Neural crest cell (in vitro differentiated cells): ENCODE data around the gene MARCHF9. TPM values are rescaled to one million over a fixed set of nuclear protein-coding genes. Genes with fewer than 3 reads are reported as not detected.
"Not testable (repeated sequence)": the region's sequence is repeated elsewhere in the genome, so short reads cannot be mapped to it uniquely, and the experiment has no call there.

Experiments
- DNase-seq: peaks from one replicate; pipeline ENCODE4 v3.0.0; 2021; ENCODE audit warnings: low read depth, mixed read lengths, low spot score
- H3K27ac Mint-ChIP-seq: one replicate; pipeline ENCODE4 v1.8.0; 2021; ENCODE audit warnings: mild to moderate bottlenecking, mixed read lengths; ENCODE audit not compliant: unreplicated experiment
- H3K27me3 Mint-ChIP-seq: 2 replicates; pipeline ENCODE4 v1.8.0; 2021; ENCODE audit warnings: low read depth, mild to moderate bottlenecking, mixed read lengths
- H3K36me3 Mint-ChIP-seq: 2 replicates; pipeline ENCODE4 v1.8.0; 2021; ENCODE audit warnings: low read depth, mild to moderate bottlenecking, mixed read lengths
- H3K4me1 Mint-ChIP-seq: 2 replicates; pipeline ENCODE4 v1.8.0; 2021; ENCODE audit warnings: mixed read lengths
- H3K4me3 Mint-ChIP-seq: one replicate; pipeline ENCODE4 v1.8.0; 2021; ENCODE audit warnings: mild to moderate bottlenecking, mixed read lengths
- H3K9me3 Mint-ChIP-seq: 2 replicates; pipeline ENCODE4 v1.8.0; 2021; ENCODE audit warnings: mixed read lengths
- long read RNA-seq: library from polyadenylated mRNA; unstranded; transcript quantifications from one replicate; pipeline ENCODE4 v2.0.0, GENCODE V29; 2020
- total RNA-seq: library from RNA; stranded (reverse); gene quantifications from 2 replicates; pipeline ENCODE4 v1.2.1, GENCODE V29; 2021
- TF ChIP-seq, protein P1 (sequence below): fragments of 200-600 bp; sonication (generic); conservative IDR thresholded peaks from 2 replicates; pipeline ENCODE4 v1.5.0; 2021; ENCODE audit warnings: antibody characterized with exemption, mild to moderate bottlenecking

MARCHF9 gene
- total RNA-seq = 16.7 and 18.8 TPM in 2 replicates
- long read RNA-seq = 0 reads

- TF ChIP-seq, protein P1, sequence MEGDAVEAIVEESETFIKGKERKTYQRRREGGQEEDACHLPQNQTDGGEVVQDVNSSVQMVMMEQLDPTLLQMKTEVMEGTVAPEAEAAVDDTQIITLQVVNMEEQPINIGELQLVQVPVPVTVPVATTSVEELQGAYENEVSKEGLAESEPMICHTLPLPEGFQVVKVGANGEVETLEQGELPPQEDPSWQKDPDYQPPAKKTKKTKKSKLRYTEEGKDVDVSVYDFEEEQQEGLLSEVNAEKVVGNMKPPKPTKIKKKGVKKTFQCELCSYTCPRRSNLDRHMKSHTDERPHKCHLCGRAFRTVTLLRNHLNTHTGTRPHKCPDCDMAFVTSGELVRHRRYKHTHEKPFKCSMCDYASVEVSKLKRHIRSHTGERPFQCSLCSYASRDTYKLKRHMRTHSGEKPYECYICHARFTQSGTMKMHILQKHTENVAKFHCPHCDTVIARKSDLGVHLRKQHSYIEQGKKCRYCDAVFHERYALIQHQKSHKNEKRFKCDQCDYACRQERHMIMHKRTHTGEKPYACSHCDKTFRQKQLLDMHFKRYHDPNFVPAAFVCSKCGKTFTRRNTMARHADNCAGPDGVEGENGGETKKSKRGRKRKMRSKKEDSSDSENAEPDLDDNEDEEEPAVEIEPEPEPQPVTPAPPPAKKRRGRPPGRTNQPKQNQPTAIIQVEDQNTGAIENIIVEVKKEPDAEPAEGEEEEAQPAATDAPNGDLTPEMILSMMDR = no peak
- peaks cover 51% of the 10 kb centered on the region for H3K27me3 Mint-ChIP-seq
Observed at GRCh38 chr12:57754411-57755193, at the start of gene MARCHF9. TSS of gene MARCHF9 (plus strand) at chr12:57755103. CDS start at chr12:57755529, 426 bp downstream.

GRCh38 chr12:57707250-57707649 lies 47.7 kb upstream of the MARCHF9 start:
- no peaks in the 10 kb centered on the region for H3K27me3 Mint-ChIP-seq
- H3K4me3 Mint-ChIP-seq = no peak overlapping the region
- no peak overlapping the region for H3K27ac Mint-ChIP-seq
- TF ChIP-seq, protein P1 = no peak
- DNase-seq = no peak
- no peaks in the 10 kb centered on the region for H3K4me1 Mint-ChIP-seq
- peaks cover 27% of the 10 kb centered on the region for H3K36me3 Mint-ChIP-seq
- H3K9me3 Mint-ChIP-seq = peaks cover 7% of the 10 kb centered on the region

More at GRCh38 chr12:57754411-57755193, at the start of gene MARCHF9:
- no peaks in the 10 kb centered on the region for H3K9me3 Mint-ChIP-seq
- peak within 1 kb of the TSS; percentile 98 for H3K4me3 Mint-ChIP-seq
- peaks cover 53% of the 10 kb centered on the region for H3K4me1 Mint-ChIP-seq
- H3K27ac Mint-ChIP-seq = peak within 1 kb of the TSS; percentile 52
- peaks cover 19% of the 10 kb centered on the region for H3K36me3 Mint-ChIP-seq
- DNase-seq = no peak

- Mint-ChIP-seq H3K4me1 (no peaks in the 10 kb centered on the region), H3K4me3 (no peak overlapping the region), H3K9me3 (peaks cover 7% of the 10 kb centered on the region), H3K27me3 (no peaks in the 10 kb centered on the region), H3K27ac (no peak overlapping the region), H3K36me3 (peaks cover 24% of the 10 kb centered on the region)
- no peak for DNase-seq
- TF ChIP-seq, protein P1 = no peak
Observed at GRCh38 chr12:57708296-57708695, 46.6 kb upstream of the MARCHF9 start.

- no peaks in the 10 kb centered on the region for H3K4me1 Mint-ChIP-seq
- TF ChIP-seq, protein P1 = no peak
- DNase-seq = no peak
- no peak overlapping the region for H3K27ac Mint-ChIP-seq
- H3K36me3 Mint-ChIP-seq = peaks cover 17% of the 10 kb centered on the region
- no peak overlapping the region for H3K4me3 Mint-ChIP-seq
- H3K27me3 Mint-ChIP-seq = no peaks in the 10 kb centered on the region
- no peaks in the 10 kb centered on the region for H3K9me3 Mint-ChIP-seq
Observed at GRCh38 chr12:57712701-57713100, 42.2 kb upstream of the MARCHF9 start.

- H3K4me1 Mint-ChIP-seq = no peaks in the 10 kb centered on the region
- H3K36me3 Mint-ChIP-seq = peaks cover 20% of the 10 kb centered on the region
- TF ChIP-seq, protein P1 = no peak
- no peaks in the 10 kb centered on the region for H3K27me3 Mint-ChIP-seq
- no peak overlapping the region for H3K27ac Mint-ChIP-seq
- no peak for DNase-seq
- H3K9me3 Mint-ChIP-seq = no peaks in the 10 kb centered on the region
- no peak overlapping the region for H3K4me3 Mint-ChIP-seq
Observed at GRCh38 chr12:57713209-57713608, 41.7 kb upstream of the MARCHF9 start.

GRCh38 chr12:57715036-57715748 lies 39.7 kb upstream of the MARCHF9 start:
- H3K4me1 Mint-ChIP-seq, H3K9me3 Mint-ChIP-seq, H3K27me3 Mint-ChIP-seq, H3K27ac Mint-ChIP-seq, DNase-seq, H3K4me3 Mint-ChIP-seq: not testable (repeated sequence)
- peaks cover 26% of the 10 kb centered on the region for H3K36me3 Mint-ChIP-seq
